Measurements from ENCODE around the gene DOCK2.
"Not testable (repeated sequence)": the region's sequence is repeated elsewhere in the genome, so short reads cannot be mapped to it uniquely, and the experiment has no call there.

Gene DOCK2

DNA sequence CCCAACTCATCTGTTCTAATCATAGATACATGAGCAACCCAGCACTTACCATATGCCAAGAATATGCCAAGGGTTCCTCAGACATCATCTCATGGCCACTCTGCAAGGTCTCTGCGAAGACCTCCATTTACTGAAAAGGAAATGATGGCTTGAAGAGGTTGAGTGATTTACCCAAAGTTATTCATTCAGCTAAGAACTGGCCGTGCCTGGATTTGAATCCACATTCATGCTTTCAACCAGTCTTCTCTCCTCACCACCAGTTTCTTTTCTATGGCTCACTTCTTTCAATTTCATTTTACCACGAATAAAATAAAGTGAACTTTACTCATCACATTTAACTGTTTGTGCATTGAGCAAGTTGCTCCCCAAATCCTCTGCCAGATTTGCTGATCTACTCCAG, 441.4 kb downstream of the DOCK2 start:
- no peak for DNase-seq (ENCODE audit: low spot score)
- no peak for FAIRE-seq

DNA sequence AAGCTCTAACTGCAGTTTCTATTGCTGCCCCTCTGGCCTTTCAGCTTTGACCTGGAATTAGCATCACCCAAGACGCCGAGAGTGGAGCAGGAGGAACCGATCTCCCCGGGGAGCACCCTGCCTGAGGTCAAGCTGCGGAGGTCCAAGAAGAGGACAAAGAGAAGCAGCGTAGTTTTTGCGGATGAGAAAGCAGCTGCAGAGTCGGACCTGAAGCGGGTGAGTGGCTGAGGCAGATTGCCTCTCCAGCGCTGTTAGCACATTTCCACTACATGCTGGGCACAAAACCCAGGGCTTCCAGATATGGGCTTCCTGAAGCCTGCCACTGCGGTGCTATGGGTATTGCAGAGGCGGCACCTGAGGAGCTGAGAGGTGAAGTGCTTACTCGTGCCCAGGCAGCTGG, 441.9 kb downstream of the DOCK2 start:
- no peak for FAIRE-seq

GRCh38 chr5:170080217-170080616, 443.1 kb downstream of the DOCK2 start:
- FAIRE-seq (no peak), DNase-seq (ENCODE audit: low spot score) (no peak)

More for the DNA sequence above, 441.9 kb downstream of the DOCK2 start:
- no peak for DNase-seq (ENCODE audit: low spot score)

DNA sequence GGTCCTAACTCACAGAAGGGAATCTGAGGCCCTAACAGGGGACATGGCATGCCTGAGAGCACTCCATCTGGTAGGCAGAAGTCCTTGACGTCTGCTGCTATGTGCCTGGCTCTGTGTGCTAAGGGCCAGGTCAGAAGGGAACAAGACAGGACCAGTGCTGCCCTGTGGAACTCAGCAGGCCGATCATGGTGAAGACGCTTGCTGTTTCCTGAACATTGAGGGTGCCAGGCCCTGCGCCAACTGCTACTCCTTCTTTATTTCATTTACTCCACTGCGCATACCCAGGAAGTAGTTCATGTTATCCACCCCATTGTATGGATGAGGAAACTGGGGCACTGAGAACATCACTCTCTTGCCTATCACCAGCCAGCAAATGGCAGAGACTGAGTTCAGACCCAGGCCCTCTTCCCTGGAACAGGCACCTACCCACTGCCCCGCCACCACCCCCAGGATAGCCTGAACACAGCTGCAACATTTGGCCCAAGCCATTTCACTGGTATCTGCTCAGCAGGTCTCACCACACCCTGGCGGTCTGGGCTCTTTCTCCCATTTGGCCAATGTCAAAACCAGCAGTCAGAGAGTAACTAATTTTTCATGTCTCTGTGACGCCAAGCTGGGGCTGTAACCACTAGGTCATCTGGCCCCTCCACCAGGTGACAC, 443.8 kb downstream of the DOCK2 start:
- DNase-seq (ENCODE audit: low spot score) (no peak), FAIRE-seq (no peak)

GRCh38 chr5:170081616-170082015, 444.5 kb downstream of the DOCK2 start:
- DNase-seq (ENCODE audit: low spot score) (no peak), FAIRE-seq (no peak)

- DNase-seq (ENCODE audit: low spot score): no peak
- FAIRE-seq: no peak
Measured at GRCh38 chr5:170082701-170083100, 445.6 kb downstream of the DOCK2 start.

- no peak for FAIRE-seq
- DNase-seq (ENCODE audit: low spot score): no peak
Measured at GRCh38 chr5:170087168-170087817, 450.2 kb downstream of the DOCK2 start.

GRCh38 chr5:170092455-170093101, 455.5 kb downstream of the DOCK2 start:
- no peak for DNase-seq (ENCODE audit: low spot score)
- no peak for FAIRE-seq

- FAIRE-seq; DNase-seq (ENCODE audit: low spot score): not testable (repeated sequence)
Measured at GRCh38 chr5:170094329-170094728, 457.3 kb downstream of the DOCK2 start.

- FAIRE-seq (no peak), DNase-seq (ENCODE audit: low spot score) (no peak)
Measured at GRCh38 chr5:170095646-170096045, 458.6 kb downstream of the DOCK2 start.

- DNase-seq (ENCODE audit: low spot score) (no peak), FAIRE-seq (no peak)
Measured at GRCh38 chr5:170097934-170098333, 460.9 kb downstream of the DOCK2 start.

GRCh38 chr5:170100066-170100943, 463.2 kb downstream of the DOCK2 start:
- DNase-seq (ENCODE audit: low spot score): peak; percentile 69
- peak; percentile 5 for FAIRE-seq

DNA sequence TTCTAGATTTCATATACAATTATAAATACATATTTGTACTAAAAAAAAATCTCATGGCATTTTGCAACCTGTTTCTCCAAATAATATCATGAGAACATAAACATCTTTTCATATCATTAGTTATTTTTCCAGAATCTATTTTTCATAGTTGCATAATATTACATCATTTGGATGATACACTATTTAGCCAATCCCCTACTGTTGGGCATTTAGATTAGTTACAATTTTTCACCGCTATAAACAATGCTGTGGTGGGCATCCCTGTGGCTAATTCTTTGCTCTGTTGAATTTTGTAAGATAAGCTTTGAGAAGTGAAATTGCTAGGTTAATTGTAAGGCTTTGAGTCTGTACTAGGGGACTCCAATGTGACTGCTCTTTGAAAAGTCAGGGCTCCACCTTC, 466.4 kb downstream of the DOCK2 start:
- FAIRE-seq (no peak), DNase-seq (ENCODE audit: low spot score) (no peak)

DNA sequence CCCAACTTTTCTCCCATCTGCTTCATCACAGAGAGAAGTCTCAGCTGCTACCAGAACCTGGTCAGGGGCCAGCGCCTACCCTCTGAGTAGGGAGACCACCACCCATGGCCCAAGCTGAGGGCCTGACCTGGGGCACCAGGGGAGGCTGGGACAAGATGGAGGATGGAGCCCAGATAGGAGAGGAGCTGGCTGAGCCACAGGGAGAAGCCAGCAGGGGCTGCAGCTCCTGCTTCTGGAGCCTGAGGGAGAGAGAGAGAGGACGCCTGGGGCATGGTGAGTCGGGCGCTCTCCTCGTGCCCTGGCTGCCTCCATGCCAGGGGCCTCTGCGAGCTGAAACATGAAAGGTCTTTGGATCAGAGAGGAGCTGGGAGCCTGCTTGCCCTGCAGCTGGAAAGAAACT, 467.2 kb downstream of the DOCK2 start:
- FAIRE-seq (no peak), DNase-seq (ENCODE audit: low spot score) (no peak)

DNA sequence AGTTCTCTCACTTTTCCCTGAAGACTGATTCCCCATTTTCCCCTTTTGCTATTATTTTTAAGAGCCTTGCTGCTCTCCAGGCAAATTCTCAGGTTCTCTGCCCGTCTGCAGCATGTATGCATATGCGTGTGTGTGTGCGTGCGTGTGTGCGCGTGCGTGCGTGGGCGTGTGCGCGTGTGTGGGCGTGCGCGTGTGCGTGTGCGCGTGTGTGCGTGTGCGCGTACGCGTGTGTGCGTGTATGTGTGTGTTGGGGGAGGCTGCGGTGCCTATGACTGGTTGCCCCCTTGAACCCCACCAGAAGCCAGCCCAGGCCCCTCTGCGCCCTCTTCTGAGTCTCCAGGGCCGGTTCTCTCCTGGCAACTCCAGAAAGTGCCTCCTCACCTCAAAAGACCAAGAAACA, 467.6 kb downstream of the DOCK2 start:
- no peak for FAIRE-seq
- no peak for DNase-seq (ENCODE audit: low spot score)

DNA sequence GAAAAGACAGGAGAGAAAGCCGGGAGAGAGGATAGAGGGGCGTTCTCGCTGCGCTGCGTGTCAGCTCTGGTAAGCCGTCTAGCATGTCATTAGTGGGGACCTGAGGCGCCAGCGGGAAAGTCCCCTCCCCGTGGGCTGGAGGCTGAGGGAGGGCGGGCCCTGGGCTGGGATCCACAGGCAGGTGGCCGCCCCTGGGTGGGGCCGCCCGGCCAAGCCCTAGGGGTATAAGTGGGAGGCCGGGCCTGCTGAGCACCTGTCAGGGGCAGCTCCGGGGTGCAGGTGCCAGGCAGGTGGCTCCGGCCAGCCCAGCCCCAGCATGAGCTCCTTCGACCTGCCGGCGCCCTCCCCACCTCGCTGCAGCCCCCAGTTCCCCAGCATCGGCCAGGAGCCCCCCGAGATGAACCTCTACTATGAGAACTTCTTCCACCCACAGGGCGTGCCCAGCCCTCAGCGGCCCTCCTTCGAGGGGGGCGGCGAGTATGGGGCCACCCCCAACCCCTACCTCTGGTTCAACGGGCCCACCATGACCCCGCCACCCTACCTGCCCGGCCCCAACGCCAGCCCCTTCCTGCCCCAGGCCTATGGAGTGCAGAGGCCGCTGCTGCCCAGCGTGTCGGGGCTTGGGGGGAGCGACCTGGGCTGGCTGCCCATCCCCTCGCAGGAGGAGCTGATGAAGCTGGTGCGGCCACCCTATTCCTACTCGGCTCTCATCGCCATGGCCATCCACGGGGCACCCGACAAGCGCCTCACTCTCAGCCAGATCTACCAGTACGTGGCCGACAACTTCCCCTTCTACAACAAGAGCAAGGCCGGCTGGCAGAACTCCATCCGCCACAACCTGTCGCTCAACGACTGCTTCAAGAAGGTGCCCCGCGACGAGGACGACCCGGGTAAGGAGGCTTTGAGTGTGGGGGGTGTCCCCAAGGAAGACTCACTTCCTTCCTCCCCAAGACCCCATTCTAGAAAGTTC, 468.9 kb downstream of the DOCK2 start, which contains the start of gene FOXI1:
Gene FOXI1 (plus strand): TSS at position 256 of the 970 bp plus-strand sequence. CDS start 61 bp downstream, at position 317.
- DNase-seq (ENCODE audit: low spot score) (no peak), FAIRE-seq (no peak)

- DNase-seq (ENCODE audit: low spot score) (no peak), FAIRE-seq (no peak)
Measured at GRCh38 chr5:170107674-170108073, 470.6 kb downstream of the DOCK2 start.

DNA sequence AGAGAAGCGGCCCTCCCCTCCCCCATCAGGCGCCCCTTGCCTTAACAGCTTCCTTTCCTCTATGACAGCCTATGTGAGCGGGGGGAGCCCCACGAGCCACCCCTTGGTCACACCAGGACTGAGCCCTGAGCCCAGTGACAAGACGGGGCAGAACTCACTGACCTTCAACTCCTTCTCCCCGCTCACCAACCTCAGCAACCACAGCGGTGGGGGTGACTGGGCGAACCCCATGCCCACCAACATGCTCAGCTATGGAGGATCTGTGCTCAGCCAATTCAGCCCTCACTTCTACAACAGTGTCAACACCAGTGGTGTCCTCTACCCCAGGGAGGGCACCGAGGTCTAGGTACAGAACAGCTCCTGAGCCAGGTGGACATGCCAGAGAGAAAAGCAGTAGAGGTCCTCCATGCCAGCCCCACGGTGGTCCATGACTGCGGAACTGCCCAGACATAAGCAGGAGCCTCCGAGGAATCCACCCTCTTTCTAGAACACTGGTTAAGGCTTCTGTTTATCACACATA, 471.3 kb downstream of the DOCK2 start:
- no peak for DNase-seq (ENCODE audit: low spot score)
- FAIRE-seq: no peak

DNA sequence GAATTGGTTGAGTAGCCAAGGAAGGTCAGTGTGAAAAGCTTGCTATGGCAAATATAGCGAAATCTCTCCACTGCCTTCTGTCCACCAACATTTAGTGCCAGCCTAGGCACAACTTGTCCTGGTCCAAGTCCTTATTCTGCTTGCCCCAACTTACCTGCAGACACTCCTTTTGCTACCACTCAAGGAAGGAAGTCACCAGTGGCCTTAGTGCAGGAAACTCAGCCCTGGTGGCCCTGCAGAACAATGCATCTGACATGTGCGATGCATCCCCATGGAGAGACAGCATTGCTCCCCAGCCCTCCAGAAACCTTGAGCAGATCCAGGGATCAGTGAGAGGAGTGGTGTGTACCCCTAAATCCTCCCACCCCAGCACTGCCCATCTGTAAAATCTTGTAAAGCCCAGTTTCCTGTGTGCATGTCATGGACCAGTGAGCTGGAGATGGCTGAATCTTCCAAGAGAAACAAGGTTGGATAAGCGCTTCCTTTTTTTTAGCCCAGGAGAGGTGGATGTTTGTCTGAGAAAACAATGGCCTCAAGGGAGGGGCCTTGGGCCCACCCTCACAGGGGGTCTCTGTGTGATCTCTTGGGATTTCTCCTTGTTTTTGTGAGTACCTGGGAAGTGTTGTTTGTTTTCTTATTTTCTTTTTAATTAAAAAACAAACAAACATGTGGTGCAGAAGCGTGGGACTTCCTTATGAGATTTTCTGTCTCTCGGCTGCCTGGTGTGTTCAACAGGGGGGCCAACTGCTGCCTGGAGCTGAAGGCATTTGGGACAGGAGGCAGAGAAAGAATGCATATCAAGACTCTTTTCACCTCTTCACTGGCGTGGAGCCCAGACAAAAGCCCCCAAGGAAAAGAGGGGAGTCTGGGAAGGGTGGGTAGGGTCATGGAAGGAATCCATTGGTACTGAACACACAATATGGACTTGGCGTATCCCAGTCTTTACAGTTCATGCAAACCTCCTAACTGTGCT, 472.3 kb downstream of the DOCK2 start:
- FAIRE-seq (no peak), DNase-seq (ENCODE audit: low spot score) (no peak)
